ENCODE results near the gene CTNNA3.

Gene CTNNA3

DNA sequence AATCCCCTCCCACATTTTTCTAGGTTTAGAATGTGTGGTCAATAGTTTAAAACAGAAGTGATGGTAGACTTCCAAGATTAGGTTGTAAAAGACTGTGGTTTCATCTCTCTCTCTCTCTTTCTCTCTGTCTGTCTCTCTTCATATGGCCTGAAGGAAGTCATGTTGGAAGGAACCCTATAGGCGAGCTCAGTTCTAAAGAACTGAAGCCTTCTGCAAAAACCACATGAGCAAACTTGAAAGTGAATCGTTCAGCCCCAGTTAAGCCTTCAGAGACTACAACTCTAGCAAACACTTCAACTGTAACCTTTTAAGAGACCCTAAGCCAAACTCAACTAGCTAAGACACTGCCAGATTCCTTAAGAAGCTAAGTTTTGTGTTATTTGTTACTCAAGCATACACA is 1477.7 kb downstream of the CTNNA3 start:
- Histone ChIP-seq H3K27me3 (ENCODE audit: insufficient read depth, low read length, poor library complexity, severe bottlenecking) (no peaks in the 10 kb centered on the region), H3K4me3 (ENCODE audit: low read length, poor library complexity, severe bottlenecking) (no peak overlapping the region), H3K4me1 (ENCODE audit: insufficient read depth, low read length, poor library complexity, severe bottlenecking) (no peaks in the 10 kb centered on the region), H2AFZ (ENCODE audit: low read length) (no peak overlapping the region), H3K36me3 (ENCODE audit: insufficient read depth, low read length) (no peaks in the 10 kb centered on the region), H3F3A (ENCODE audit: low read depth) (no peaks in the 10 kb centered on the region), H3K4me2 (ENCODE audit: low read depth, low read length, poor library complexity, severe bottlenecking) (no peak overlapping the region), H3K79me2 (ENCODE audit: insufficient read depth, low read length) (no peaks in the 10 kb centered on the region), H3K9me3 (ENCODE audit: insufficient read depth, low read depth, low read length) (no peaks in the 10 kb centered on the region), H3K9ac (ENCODE audit: low read depth, low read length, poor library complexity, severe bottlenecking) (no peak overlapping the region), H3K9me2 (replicated peaks; ENCODE audit: low read depth, low read length) (no peaks in the 10 kb centered on the region), H4K20me1 (ENCODE audit: insufficient read depth, low read length, poor library complexity, severe bottlenecking) (no peaks in the 10 kb centered on the region)
- no peak for TF ChIP-seq EZH2phosphoT487 (IDR thresholded peaks at IDR 0.05; ENCODE audit: borderline replicate concordance)
- TF ChIP-seq, protein P1, sequence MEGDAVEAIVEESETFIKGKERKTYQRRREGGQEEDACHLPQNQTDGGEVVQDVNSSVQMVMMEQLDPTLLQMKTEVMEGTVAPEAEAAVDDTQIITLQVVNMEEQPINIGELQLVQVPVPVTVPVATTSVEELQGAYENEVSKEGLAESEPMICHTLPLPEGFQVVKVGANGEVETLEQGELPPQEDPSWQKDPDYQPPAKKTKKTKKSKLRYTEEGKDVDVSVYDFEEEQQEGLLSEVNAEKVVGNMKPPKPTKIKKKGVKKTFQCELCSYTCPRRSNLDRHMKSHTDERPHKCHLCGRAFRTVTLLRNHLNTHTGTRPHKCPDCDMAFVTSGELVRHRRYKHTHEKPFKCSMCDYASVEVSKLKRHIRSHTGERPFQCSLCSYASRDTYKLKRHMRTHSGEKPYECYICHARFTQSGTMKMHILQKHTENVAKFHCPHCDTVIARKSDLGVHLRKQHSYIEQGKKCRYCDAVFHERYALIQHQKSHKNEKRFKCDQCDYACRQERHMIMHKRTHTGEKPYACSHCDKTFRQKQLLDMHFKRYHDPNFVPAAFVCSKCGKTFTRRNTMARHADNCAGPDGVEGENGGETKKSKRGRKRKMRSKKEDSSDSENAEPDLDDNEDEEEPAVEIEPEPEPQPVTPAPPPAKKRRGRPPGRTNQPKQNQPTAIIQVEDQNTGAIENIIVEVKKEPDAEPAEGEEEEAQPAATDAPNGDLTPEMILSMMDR (conservative IDR thresholded peaks at IDR 0.05; ENCODE audit: low read length), result no peak

DNA sequence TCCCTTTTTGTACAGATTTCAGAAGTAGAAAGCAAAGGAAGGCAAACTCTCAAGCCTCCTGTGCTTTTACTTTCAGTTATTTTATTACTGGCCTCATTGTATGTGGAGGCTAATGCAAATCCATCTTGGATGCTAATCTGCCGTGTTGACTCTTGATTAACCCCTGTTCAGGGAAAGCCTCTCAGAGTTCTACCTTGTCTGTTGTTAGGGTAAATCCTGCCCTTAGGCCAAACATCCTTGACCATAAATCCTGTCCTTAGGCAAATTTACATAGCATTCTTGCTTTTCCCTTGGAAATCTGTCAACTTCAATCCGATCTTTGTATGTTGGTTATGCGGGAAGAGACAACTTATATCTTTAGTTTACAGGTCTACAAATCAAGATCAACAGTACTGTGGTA is 1480.1 kb downstream of the CTNNA3 start:
- Histone ChIP-seq H3K27me3 (ENCODE audit: insufficient read depth, low read length, poor library complexity, severe bottlenecking) (no peaks in the 10 kb centered on the region), H3F3A (ENCODE audit: low read depth) (no peaks in the 10 kb centered on the region), H3K4me2 (ENCODE audit: low read depth, low read length, poor library complexity, severe bottlenecking) (no peak overlapping the region), H3K4me1 (ENCODE audit: insufficient read depth, low read length, poor library complexity, severe bottlenecking) (no peaks in the 10 kb centered on the region), H3K9ac (ENCODE audit: low read depth, low read length, poor library complexity, severe bottlenecking) (no peak overlapping the region), H3K79me2 (ENCODE audit: insufficient read depth, low read length) (no peaks in the 10 kb centered on the region), H3K9me3 (ENCODE audit: insufficient read depth, low read depth, low read length) (no peaks in the 10 kb centered on the region), H3K4me3 (ENCODE audit: low read length, poor library complexity, severe bottlenecking) (no peak overlapping the region), H4K20me1 (ENCODE audit: insufficient read depth, low read length, poor library complexity, severe bottlenecking) (no peaks in the 10 kb centered on the region), H3K9me2 (replicated peaks; ENCODE audit: low read depth, low read length) (no peaks in the 10 kb centered on the region), H3K36me3 (ENCODE audit: insufficient read depth, low read length) (no peaks in the 10 kb centered on the region), H2AFZ (ENCODE audit: low read length) (no peak overlapping the region)
- TF ChIP-seq EZH2phosphoT487 (IDR thresholded peaks at IDR 0.05; ENCODE audit: borderline replicate concordance), result no peak
- TF ChIP-seq, protein P1 (conservative IDR thresholded peaks at IDR 0.05; ENCODE audit: low read length), result no peak

DNA sequence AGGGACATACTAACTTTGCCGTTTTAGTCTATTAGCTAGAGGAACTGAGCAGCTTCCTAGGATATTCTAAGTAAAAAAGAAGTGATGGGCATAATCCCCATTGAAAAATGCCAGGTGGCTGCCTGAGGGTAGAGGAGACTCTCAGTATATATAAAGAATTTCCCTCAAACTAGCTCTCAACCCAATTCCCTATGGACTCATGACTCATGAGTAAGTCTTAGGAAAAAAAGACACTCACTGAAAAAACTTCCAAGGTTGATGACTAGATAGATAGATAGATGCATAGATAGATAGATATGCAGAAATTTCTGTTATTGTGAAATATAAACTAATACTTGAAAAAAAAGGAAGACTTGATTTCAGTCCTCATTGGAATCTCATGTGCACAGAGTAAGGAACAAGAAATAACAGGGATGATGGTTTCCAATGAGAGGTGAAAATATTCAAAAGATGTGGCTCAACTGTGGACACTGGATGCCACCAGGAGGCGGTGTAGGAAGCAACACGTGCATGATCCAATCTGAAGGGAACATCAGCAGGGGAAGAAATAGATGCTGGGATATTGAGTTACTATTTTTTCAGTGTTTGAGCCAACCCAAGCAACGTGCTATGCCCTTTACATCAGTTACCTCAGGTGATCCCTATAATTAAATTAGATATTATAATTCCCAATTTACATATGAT is 1481.1 kb downstream of the CTNNA3 start:
- no peaks in the 10 kb centered on the region for H3K4me1 ChIP-seq (ENCODE audit: insufficient read depth, low read length, poor library complexity, severe bottlenecking)
- no peaks in the 10 kb centered on the region for H3K27me3 ChIP-seq (ENCODE audit: insufficient read depth, low read length, poor library complexity, severe bottlenecking)
- H3K79me2 ChIP-seq (ENCODE audit: insufficient read depth, low read length), result no peaks in the 10 kb centered on the region
- no peaks in the 10 kb centered on the region for H3K9me3 ChIP-seq (ENCODE audit: insufficient read depth, low read depth, low read length)
- H3K36me3 ChIP-seq (ENCODE audit: insufficient read depth, low read length), result no peaks in the 10 kb centered on the region
- H3K4me3 ChIP-seq (ENCODE audit: low read length, poor library complexity, severe bottlenecking), result no peak overlapping the region
- H4K20me1 ChIP-seq (ENCODE audit: insufficient read depth, low read length, poor library complexity, severe bottlenecking), result no peaks in the 10 kb centered on the region
- H3F3A ChIP-seq (ENCODE audit: low read depth), result no peaks in the 10 kb centered on the region
- TF ChIP-seq EZH2phosphoT487 (IDR thresholded peaks at IDR 0.05; ENCODE audit: borderline replicate concordance), result no peak
- TF ChIP-seq, protein P1 (conservative IDR thresholded peaks at IDR 0.05; ENCODE audit: low read length), result no peak; the same call in 1 of the 2 replicates
- no peaks in the 10 kb centered on the region for H3K9me2 ChIP-seq (replicated peaks; ENCODE audit: low read depth, low read length)
- H3K4me2 ChIP-seq (ENCODE audit: low read depth, low read length, poor library complexity, severe bottlenecking), result no peak overlapping the region
- no peak overlapping the region for H3K9ac ChIP-seq (ENCODE audit: low read depth, low read length, poor library complexity, severe bottlenecking)
- H2AFZ ChIP-seq (ENCODE audit: low read length), result no peak overlapping the region
